ENCODE results near the gene CLMP. TPM values are rescaled to one million over a fixed set of nuclear protein-coding genes. Genes with fewer than 3 reads are reported as not detected.

The CLMP gene
- total and polyA plus RNA-seq, 3 donors from 2014 or later = 6.0 to 6.5 (median 6.3) TPM

GRCh38 chr11:123052901-123053721 lies 141.9 kb downstream of the CLMP start:
- 78 to 80% methylated on average over 5 of the region's 5 CpGs for WGBS, 2 donors
- H3K27ac ChIP-seq = no peak overlapping the region
- no peaks in the 10 kb centered on the region for H3K36me3 ChIP-seq (ENCODE audit: low read depth, missing control alignments)
- H3K27me3 ChIP-seq = no peaks in the 10 kb centered on the region
- H3K4me1 ChIP-seq = no peaks in the 10 kb centered on the region
- no peak overlapping the region for H3K4me3 ChIP-seq
- H3K9me3 ChIP-seq = no peaks in the 10 kb centered on the region
- TF ChIP-seq, protein P1, sequence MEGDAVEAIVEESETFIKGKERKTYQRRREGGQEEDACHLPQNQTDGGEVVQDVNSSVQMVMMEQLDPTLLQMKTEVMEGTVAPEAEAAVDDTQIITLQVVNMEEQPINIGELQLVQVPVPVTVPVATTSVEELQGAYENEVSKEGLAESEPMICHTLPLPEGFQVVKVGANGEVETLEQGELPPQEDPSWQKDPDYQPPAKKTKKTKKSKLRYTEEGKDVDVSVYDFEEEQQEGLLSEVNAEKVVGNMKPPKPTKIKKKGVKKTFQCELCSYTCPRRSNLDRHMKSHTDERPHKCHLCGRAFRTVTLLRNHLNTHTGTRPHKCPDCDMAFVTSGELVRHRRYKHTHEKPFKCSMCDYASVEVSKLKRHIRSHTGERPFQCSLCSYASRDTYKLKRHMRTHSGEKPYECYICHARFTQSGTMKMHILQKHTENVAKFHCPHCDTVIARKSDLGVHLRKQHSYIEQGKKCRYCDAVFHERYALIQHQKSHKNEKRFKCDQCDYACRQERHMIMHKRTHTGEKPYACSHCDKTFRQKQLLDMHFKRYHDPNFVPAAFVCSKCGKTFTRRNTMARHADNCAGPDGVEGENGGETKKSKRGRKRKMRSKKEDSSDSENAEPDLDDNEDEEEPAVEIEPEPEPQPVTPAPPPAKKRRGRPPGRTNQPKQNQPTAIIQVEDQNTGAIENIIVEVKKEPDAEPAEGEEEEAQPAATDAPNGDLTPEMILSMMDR (IDR thresholded peaks at IDR 0.05) = no peak
- TF ChIP-seq POLR2A (IDR thresholded peaks at IDR 0.05) = no peak
- no peak for DNase-seq
- intact Hi-C loops (cut with DNase I; ENCODE audit: low total_unique reads) = no loop called here

- TF ChIP-seq, protein P1 (IDR thresholded peaks at IDR 0.05) = no peak
- no peak for TF ChIP-seq POLR2A (IDR thresholded peaks at IDR 0.05)
- intact Hi-C loops (cut with DNase I; ENCODE audit: low total_unique reads) = no loop called here
- 87 to 96% methylated on average over 4 of the region's 4 CpGs for WGBS, 2 donors
- H3K9me3 ChIP-seq = no peaks in the 10 kb centered on the region
- no peak overlapping the region for H3K27ac ChIP-seq
- no peaks in the 10 kb centered on the region for H3K36me3 ChIP-seq (ENCODE audit: low read depth, missing control alignments)
- peaks cover 4% of the 10 kb centered on the region for H3K4me1 ChIP-seq
- no peak for DNase-seq
- H3K4me3 ChIP-seq = no peak overlapping the region
- H3K27me3 ChIP-seq = no peaks in the 10 kb centered on the region
Observed at GRCh38 chr11:123051634-123052033, 143.4 kb downstream of the CLMP start.

GRCh38 chr11:123051146-123051545 lies 143.9 kb downstream of the CLMP start:
- Histone ChIP-seq H3K27ac (no peak overlapping the region), H3K36me3 (ENCODE audit: low read depth, missing control alignments) (no peaks in the 10 kb centered on the region), H3K4me1 (peaks cover 5% of the 10 kb centered on the region), H3K27me3 (no peaks in the 10 kb centered on the region), H3K9me3 (no peaks in the 10 kb centered on the region), H3K4me3 (no peak overlapping the region)
- no peak for DNase-seq
- TF ChIP-seq, protein P1 (IDR thresholded peaks at IDR 0.05) = no peak
- no peak for TF ChIP-seq POLR2A (IDR thresholded peaks at IDR 0.05)
- 95 to 96% methylated on average over 9 of the region's 9 CpGs for WGBS, 2 donors
- intact Hi-C loops (cut with DNase I; ENCODE audit: low total_unique reads) = no loop called here

DNA sequence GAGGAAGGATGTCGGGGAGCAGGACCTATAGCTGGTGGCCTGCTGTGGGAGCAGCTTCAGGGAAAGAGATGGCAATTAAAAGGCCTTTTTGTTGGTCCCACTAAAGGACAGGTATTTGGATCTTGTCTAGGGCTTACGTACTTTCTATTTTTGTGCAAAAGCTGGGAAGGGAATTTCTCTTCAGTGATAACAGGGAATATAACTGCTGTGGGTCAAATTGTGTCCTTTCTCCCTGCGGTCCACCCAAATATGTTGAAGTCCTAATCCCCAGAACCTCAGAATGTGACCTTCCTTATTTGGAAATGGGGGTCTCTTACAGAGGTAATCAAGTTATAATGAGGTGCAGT lies 147.1 kb downstream of the CLMP start:
- Histone ChIP-seq H3K4me1 (peaks cover 5% of the 10 kb centered on the region), H3K27me3 (no peaks in the 10 kb centered on the region), H3K36me3 (ENCODE audit: low read depth, missing control alignments) (no peaks in the 10 kb centered on the region), H3K9me3 (no peaks in the 10 kb centered on the region), H3K27ac (no peak overlapping the region), H3K4me3 (no peak overlapping the region)
- intact Hi-C loops (cut with DNase I; ENCODE audit: low total_unique reads) = no loop called here
- TF ChIP-seq, protein P1 (IDR thresholded peaks at IDR 0.05) = no peak
- no peak for TF ChIP-seq POLR2A (IDR thresholded peaks at IDR 0.05)
- no peak for DNase-seq
- 97% methylated on average over 3 of the region's 3 CpGs for WGBS, 2 donors

All from testis (tissue), 3 donors.